DND-41 (cell line): ENCODE measurements around the gene CTSV.
"Not testable (repeated sequence)": the region's sequence is repeated elsewhere in the genome, so short reads cannot be mapped to it uniquely, and the experiment has no call there.

Experiments used
- ATAC-seq: fragments of 200-7000 bp; cut with Tn5 transposase; 3 replicates; pipeline ENCODE4 v1.9.1; 2021; ENCODE audit warnings: low read depth; ENCODE audit not compliant: insufficient read depth
- DNase-seq: peaks from one replicate; pipeline ENCODE4 v3.0.0-alpha.2; 2020
- H2AFZ ChIP-seq: 2 replicates; pipeline ENCODE4 v1.6.0; 2012; ENCODE audit warnings: low read depth, low read length
- H3K27ac ChIP-seq: 2 replicates; pipeline ENCODE4 v1.5.1; 2012; ENCODE audit warnings: low read length, inconsistent platforms
- H3K27me3 ChIP-seq: fragments of 200-600 bp; sonication (generic); 2 replicates; pipeline ENCODE4 v1.6.0; 2012; ENCODE audit warnings: low read length, mild to moderate bottlenecking, inconsistent platforms; ENCODE audit not compliant: insufficient read depth, poor library complexity
- H3K36me3 ChIP-seq: 2 replicates; pipeline ENCODE4 v1.5.1; 2012; ENCODE audit warnings: low read length, inconsistent platforms; ENCODE audit not compliant: insufficient read depth
- H3K4me1 ChIP-seq: 2 replicates; pipeline ENCODE4 v1.5.1; 2012; ENCODE audit warnings: mild to moderate bottlenecking, low read length; ENCODE audit not compliant: insufficient read depth
- H3K4me2 ChIP-seq: 2 replicates; pipeline ENCODE4 v1.6.0; 2012; ENCODE audit warnings: mild to moderate bottlenecking, moderate library complexity, low read length, inconsistent platforms; ENCODE audit not compliant: insufficient read depth
- H3K4me3 ChIP-seq, 2 experiments: fragments of 200-600 bp in 1 of 2; shearing (Covaris generic) in 1 of 2; 2 replicates each; pipeline ENCODE4 v1.5.1; 2012 to 2016; ENCODE audit warnings: inconsistent platforms in 2 of 2, low read length in 2 of 2, mild to moderate bottlenecking in 2 of 2, low read depth in 1 of 2, moderate library complexity in 1 of 2
- H3K79me2 ChIP-seq: 2 replicates; pipeline ENCODE4 v1.6.0; 2012; ENCODE audit warnings: low read length, inconsistent platforms; ENCODE audit not compliant: insufficient read depth
- H3K9ac ChIP-seq: 2 replicates; pipeline ENCODE4 v1.6.0; 2012; ENCODE audit warnings: low read depth, mild to moderate bottlenecking, inconsistent platforms, low read length, moderate library complexity
- H3K9me3 ChIP-seq: 2 replicates; pipeline ENCODE4 v1.5.1; 2012; ENCODE audit warnings: low read length, moderate library complexity, mild to moderate bottlenecking, inconsistent platforms; ENCODE audit not compliant: insufficient read depth, severe bottlenecking
- H4K20me1 ChIP-seq: 2 replicates; pipeline ENCODE4 v1.6.0; 2012; ENCODE audit warnings: low read length; ENCODE audit not compliant: insufficient read depth
- CTCF ChIP-seq: IDR thresholded peaks from 2 replicates; pipeline ENCODE4 v1.5.1; 2012; ENCODE audit warnings: borderline replicate concordance, low read length, moderate library complexity, mild to moderate bottlenecking; ENCODE audit not compliant: poor library complexity, severe bottlenecking; ENCODE audit errors: extremely low read depth
- EZH2 ChIP-seq: IDR thresholded peaks from 3 replicates; pipeline ENCODE4 v1.6.1; 2012; ENCODE audit warnings: borderline replicate concordance, low read depth, mild to moderate bottlenecking, moderate library complexity, low read length, inconsistent platforms; ENCODE audit not compliant: severe bottlenecking

The CTSV gene

DNA sequence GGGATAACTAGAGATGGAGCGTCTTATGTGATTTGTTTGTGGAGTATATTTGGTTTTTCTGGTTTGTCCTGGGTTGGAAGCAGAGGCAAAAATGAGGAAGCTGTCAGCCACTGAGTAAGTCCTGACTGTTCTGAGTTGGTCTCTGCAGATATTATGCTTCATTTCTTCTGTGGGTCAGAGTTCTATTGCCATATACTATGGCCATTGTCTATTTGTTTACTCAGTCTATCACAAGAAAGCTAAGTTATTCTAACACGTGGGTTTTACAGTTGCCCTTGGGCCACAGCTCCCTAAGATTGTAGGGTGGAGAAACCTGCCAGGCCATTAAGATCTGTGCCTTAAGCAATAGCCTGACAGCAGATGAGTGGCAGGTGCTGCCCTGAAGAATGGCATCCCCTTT is 3.0 kb upstream of the CTSV start:
- no peaks in the 10 kb centered on the region for H3K36me3 ChIP-seq
- H3K9me3 ChIP-seq: no peaks in the 10 kb centered on the region
- H3K4me2 ChIP-seq: no peak overlapping the region
- no peaks in the 10 kb centered on the region for H4K20me1 ChIP-seq
- ATAC-seq (no peak), DNase-seq (no peak)
- no peaks in the 10 kb centered on the region for H3K27me3 ChIP-seq
- H3K79me2 ChIP-seq: no peaks in the 10 kb centered on the region
- no peaks in the 10 kb centered on the region for H3K4me1 ChIP-seq
- no peak overlapping the region for H3K27ac ChIP-seq
- no peak overlapping the region for H3K4me3 ChIP-seq
- no peak overlapping the region for H3K9ac ChIP-seq
- TF ChIP-seq CTCF (no peak), EZH2 (no peak)
- no peak overlapping the region for H2AFZ ChIP-seq

- H3K9me3 ChIP-seq: no peaks in the 10 kb centered on the region
Measured at GRCh38 chr9:97039514-97039860, 545 bp upstream of the CTSV start.

GRCh38 chr9:97023505-97023904 is 15.4 kb downstream of the CTSV start:
- H3K36me3 ChIP-seq, DNase-seq, H3K27me3 ChIP-seq, H3K9me3 ChIP-seq, H3K27ac ChIP-seq, H3K4me3 ChIP-seq, H4K20me1 ChIP-seq, H2AFZ ChIP-seq, ATAC-seq, H3K4me2 ChIP-seq, H3K4me1 ChIP-seq, H3K79me2 ChIP-seq, H3K9ac ChIP-seq: not testable (repeated sequence)

More at GRCh38 chr9:97039514-97039860, 545 bp upstream of the CTSV start:
- no peaks in the 10 kb centered on the region for H4K20me1 ChIP-seq
- DNase-seq (no peak), ATAC-seq (no peak)
- no peak overlapping the region for H2AFZ ChIP-seq
- no peaks in the 10 kb centered on the region for H3K36me3 ChIP-seq
- no peak overlapping the region for H3K4me3 ChIP-seq
- no peak overlapping the region for H3K27ac ChIP-seq
- H3K79me2 ChIP-seq: no peaks in the 10 kb centered on the region
- H3K4me1 ChIP-seq: no peaks in the 10 kb centered on the region
- no peaks in the 10 kb centered on the region for H3K27me3 ChIP-seq
- no peak overlapping the region for H3K4me2 ChIP-seq
- no peak overlapping the region for H3K9ac ChIP-seq
- TF ChIP-seq CTCF: no peak
- TF ChIP-seq EZH2: no peak

GRCh38 chr9:97013151-97014132 is 25.5 kb downstream of the CTSV start:
- peak overlapping the region; percentile 78 for H2AFZ ChIP-seq
- H3K4me3 ChIP-seq: peak overlapping the region; percentile 42 to 60; a peak in 3 of 4 replicates
- peak overlapping the region; percentile 72 for H3K27ac ChIP-seq
- peak; percentile 91 for ATAC-seq
- peak overlapping the region; percentile 67 for H3K4me2 ChIP-seq
- not testable (repeated sequence) for H3K9me3 ChIP-seq, H4K20me1 ChIP-seq, H3K36me3 ChIP-seq, H3K27me3 ChIP-seq, H3K4me1 ChIP-seq
- DNase-seq: peak; percentile 82
- peak overlapping the region; percentile 59 for H3K9ac ChIP-seq
- H3K79me2 ChIP-seq: peaks cover 32% of the 10 kb centered on the region

DNA sequence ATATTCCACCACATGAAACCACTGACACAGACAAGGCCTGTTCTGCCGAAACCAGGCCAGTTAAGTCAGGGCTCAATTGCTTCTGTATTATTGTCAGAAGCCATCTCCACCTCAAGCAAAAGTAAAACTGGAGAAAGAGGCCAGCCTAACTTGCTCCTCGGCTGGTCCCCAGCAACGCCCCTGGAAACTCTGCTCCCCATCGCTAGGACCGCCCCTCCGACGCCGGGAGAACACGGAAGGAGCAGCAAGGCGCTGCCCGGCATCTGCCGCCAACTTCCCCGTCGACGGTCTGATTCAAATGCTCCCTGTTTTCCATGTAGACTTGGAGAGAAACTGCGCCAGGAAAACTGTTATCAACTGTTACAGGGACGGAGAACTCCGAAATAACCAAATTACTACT is 26.3 kb downstream of the CTSV start:
- H3K9me3 ChIP-seq, H3K27me3 ChIP-seq, H2AFZ ChIP-seq, H3K36me3 ChIP-seq, H4K20me1 ChIP-seq, H3K4me1 ChIP-seq: not testable (repeated sequence)
- H3K9ac ChIP-seq: peak overlapping the region; percentile 59
- H3K27ac ChIP-seq: 0 out of 2 replicates have a peak overlapping the region, but pooled peaks have one; percentile 26
- ATAC-seq: peak; percentile 71
- peak; percentile 10 for DNase-seq
- H3K4me3 ChIP-seq: peak overlapping the region; percentile 42 to 60; a peak in 3 of 4 replicates
- peaks cover 39% of the 10 kb centered on the region for H3K79me2 ChIP-seq
- H3K4me2 ChIP-seq: peak overlapping the region; percentile 67

- H3K4me2 ChIP-seq, H3K9ac ChIP-seq, H3K4me1 ChIP-seq, H3K36me3 ChIP-seq, H3K9me3 ChIP-seq, H4K20me1 ChIP-seq, DNase-seq, H3K27ac ChIP-seq, H3K27me3 ChIP-seq, ATAC-seq, H3K4me3 ChIP-seq, H2AFZ ChIP-seq: not testable (repeated sequence)
- H3K79me2 ChIP-seq: peaks cover 77% of the 10 kb centered on the region
Measured at GRCh38 chr9:97002195-97002594, 36.7 kb downstream of the CTSV start.
